Peyer's patch (tissue), 4 donors: ENCODE data around the gene STAM2. TPM values are rescaled to one million over a fixed set of nuclear protein-coding genes. Genes with fewer than 3 reads are reported as not detected.
"Not testable (repeated sequence)": the region's sequence is repeated elsewhere in the genome, so short reads cannot be mapped to it uniquely, and the experiment has no call there.

Source experiments
- DNase-seq, 3 donors: peaks; one replicate each; pipeline ENCODE4 v3.0.0-alpha.2; 2017 to 2019
- H3K27ac ChIP-seq, 4 donors: fragments of 200-600 bp; sonication (generic); one replicate each; pipeline ENCODE4 v1.5.1; 2016 to 2019
- H3K27me3 ChIP-seq, 2 donors: fragments of 200-600 bp; sonication (generic); one replicate each; pipeline ENCODE4 v1.5.1; 2019
- H3K36me3 ChIP-seq, 3 donors: fragments of 200-600 bp; sonication (generic); one replicate each; pipeline ENCODE4 v1.5.1; 2016 to 2019
- H3K4me1 ChIP-seq, 4 donors: fragments of 200-600 bp; sonication (generic); one replicate each; pipeline ENCODE4 v1.5.1; 2016 to 2019
- H3K4me3 ChIP-seq, 4 donors: fragments of 200-600 bp; sonication (generic); 1 replicate in 3 of 4; 2 replicates in 1 of 4; pipeline ENCODE4 v1.5.1; 2016 to 2019; ENCODE audit warnings: mild to moderate bottlenecking in 1 of 4
- H3K9me3 ChIP-seq, 4 donors: fragments of 200-600 bp; sonication (generic); one replicate each; pipeline ENCODE4 v1.5.1; 2016 to 2019; ENCODE audit warnings: mild to moderate bottlenecking in 1 of 4
- POLR2A ChIP-seq, 2 donors: fragments of 450-650 bp; IDR thresholded peaks; one replicate each; pipeline ENCODE4 v1.5.1; 2017; ENCODE audit warnings: antibody characterized with exemption in 2 of 2, mild to moderate bottlenecking in 2 of 2, moderate library complexity in 2 of 2
- total RNA-seq, 4 donors: library from RNA; depleted of rRNA; stranded (reverse); fragments of >200 nt; gene quantifications; one replicate each; pipeline ENCODE4 v1.1.0, GENCODE V29; 2016
- TF ChIP-seq, protein P1 (sequence below), 6 experiments: fragments of 450-650 bp in 4 of 6; fragments of 200-600 bp in 2 of 6; sonication (generic) in 1 of 6; IDR thresholded peaks; one replicate each; pipeline ENCODE4 v1.5.1; 2017 to 2019; ENCODE audit warnings: antibody characterized with exemption in 6 of 6, mild to moderate bottlenecking in 3 of 6, moderate library complexity in 1 of 6

STAM2 gene
- total RNA-seq, 4 donors from 2014 or later: 29.7 to 46.2 (median 36.8) TPM

DNA sequence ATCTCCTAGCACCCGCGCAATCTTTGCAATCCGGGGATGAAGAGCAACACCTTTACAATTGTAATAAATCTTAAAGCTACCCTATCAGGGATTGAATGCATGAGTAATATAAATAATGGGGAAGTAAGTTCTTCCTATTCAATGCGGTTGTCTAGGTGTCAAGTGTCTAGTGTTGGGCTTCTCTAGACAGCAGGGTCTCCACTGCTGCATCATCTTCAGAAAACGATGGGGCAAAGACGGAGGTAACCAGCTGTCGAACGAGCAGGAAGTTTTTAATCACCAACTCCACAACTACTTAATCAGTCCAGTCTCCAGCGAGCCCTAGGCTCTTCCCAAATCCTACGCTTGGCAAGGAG, 573 bp downstream of the STAM2 start:
- H3K4me3 ChIP-seq: peak overlapping the region; percentile 73 to 96 (median 94)
- no peak for DNase-seq
- TF ChIP-seq POLR2A (IDR thresholded peaks at IDR 0.05): no peak
- TF ChIP-seq, protein P1, sequence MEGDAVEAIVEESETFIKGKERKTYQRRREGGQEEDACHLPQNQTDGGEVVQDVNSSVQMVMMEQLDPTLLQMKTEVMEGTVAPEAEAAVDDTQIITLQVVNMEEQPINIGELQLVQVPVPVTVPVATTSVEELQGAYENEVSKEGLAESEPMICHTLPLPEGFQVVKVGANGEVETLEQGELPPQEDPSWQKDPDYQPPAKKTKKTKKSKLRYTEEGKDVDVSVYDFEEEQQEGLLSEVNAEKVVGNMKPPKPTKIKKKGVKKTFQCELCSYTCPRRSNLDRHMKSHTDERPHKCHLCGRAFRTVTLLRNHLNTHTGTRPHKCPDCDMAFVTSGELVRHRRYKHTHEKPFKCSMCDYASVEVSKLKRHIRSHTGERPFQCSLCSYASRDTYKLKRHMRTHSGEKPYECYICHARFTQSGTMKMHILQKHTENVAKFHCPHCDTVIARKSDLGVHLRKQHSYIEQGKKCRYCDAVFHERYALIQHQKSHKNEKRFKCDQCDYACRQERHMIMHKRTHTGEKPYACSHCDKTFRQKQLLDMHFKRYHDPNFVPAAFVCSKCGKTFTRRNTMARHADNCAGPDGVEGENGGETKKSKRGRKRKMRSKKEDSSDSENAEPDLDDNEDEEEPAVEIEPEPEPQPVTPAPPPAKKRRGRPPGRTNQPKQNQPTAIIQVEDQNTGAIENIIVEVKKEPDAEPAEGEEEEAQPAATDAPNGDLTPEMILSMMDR (IDR thresholded peaks at IDR 0.05): no peak
- H3K27me3 ChIP-seq: no peaks in the 10 kb centered on the region
- H3K4me1 ChIP-seq: peaks cover 0 to 27% (median 5%) of the 10 kb centered on the region in 4 donors
- H3K9me3 ChIP-seq: no peaks in the 10 kb centered on the region
- peak overlapping the region; percentile 92 to 98 (median 96) for H3K27ac ChIP-seq
- H3K36me3 ChIP-seq: no peaks in the 10 kb centered on the region

DNA sequence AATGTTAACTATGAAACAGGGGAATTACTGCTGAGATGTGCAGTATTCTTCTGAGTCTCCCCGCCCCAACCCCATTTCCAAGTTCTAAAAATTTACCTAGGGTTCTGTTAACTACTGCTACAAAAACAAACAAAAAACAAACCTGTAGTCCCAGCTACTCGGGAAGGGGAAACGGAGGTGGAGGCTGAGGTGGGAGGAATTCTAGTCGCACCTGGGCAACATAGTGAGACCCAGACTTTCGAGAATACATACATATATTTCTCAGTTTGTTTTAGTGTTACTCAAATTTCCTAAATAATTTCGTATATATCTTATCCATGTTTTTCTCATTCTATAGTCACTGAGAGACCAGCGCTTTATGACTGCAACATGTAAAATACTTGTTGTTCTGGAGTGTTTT, 989 bp downstream of the STAM2 start:
- H3K36me3 ChIP-seq: no peaks in the 10 kb centered on the region
- peak overlapping the region; percentile 92 to 98 (median 96) for H3K27ac ChIP-seq
- no peaks in the 10 kb centered on the region for H3K9me3 ChIP-seq
- no peaks in the 10 kb centered on the region for H3K27me3 ChIP-seq
- TF ChIP-seq, protein P1 (IDR thresholded peaks at IDR 0.05): no peak
- no peak for TF ChIP-seq POLR2A (IDR thresholded peaks at IDR 0.05)
- H3K4me1 ChIP-seq: peaks cover 0 to 27% (median 5%) of the 10 kb centered on the region in 4 donors
- no peak for DNase-seq
- H3K4me3 ChIP-seq: peak overlapping the region; percentile 73 to 96 (median 94)

DNA sequence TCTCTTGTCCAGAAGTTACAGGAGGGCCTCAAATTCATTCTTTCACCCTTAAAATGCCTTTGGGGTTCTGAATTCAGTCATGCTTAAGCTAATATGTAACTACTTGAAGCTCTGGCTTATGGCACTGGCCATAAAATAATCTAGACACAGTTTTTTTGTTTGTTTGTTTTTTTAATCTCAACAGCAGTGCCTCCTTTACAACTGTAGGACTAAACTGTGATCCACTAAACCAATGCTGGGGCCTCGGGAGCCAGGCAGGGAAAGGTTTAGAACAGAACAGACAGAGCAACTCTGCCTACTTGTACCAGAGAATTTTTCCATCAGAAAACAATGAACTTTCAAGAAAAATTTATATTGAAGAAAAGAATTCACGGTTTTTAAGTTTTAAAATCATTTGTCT, 1.7 kb downstream of the STAM2 start:
- TF ChIP-seq, protein P1 (IDR thresholded peaks at IDR 0.05): peak in 2 of 6 experiments; percentile 15 to 34
- no peak for TF ChIP-seq POLR2A (IDR thresholded peaks at IDR 0.05)
- no peaks in the 10 kb centered on the region for H3K9me3 ChIP-seq
- H3K4me1 ChIP-seq: peaks cover 0 to 27% (median 5%) of the 10 kb centered on the region in 4 donors
- H3K36me3 ChIP-seq: no peaks in the 10 kb centered on the region
- peak overlapping the region in 2 of 4 donors; percentile 73 to 96 for H3K4me3 ChIP-seq
- H3K27me3 ChIP-seq: no peaks in the 10 kb centered on the region
- no peak for DNase-seq
- no peak overlapping the region for H3K27ac ChIP-seq

DNA sequence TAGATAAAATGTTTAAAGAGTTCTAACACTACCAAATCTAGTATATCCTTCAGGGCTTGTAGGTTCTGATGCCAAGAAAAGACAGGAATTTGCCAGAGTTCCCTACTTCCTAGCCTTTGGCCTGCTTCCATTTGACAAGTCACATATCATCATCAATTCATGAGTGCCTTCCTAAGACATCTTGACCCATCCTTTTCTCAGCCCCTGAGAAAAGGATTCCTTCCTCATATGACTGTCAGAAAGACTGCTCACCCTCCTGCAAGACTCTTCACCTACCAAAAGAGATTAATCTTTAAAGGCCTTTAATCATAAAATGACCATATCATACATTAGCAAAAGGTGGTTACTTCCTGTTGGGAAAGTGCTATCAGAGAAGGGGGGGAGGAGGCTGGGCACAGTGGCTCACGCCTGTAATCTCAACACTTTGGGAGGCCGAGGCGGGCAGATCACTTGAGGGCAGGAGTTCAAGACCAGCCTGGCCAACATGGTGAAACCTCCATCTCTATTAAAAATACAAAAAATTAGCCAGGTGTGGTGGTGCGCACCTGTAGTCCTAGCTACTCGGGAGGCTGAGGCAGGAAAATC, 3.3 kb downstream of the STAM2 start:
- H3K27me3 ChIP-seq, H3K4me3 ChIP-seq, H3K36me3 ChIP-seq, H3K9me3 ChIP-seq: not testable (repeated sequence)
- peak overlapping the region in 3 of 4 donors; percentile 14 to 65 (median 42) for H3K27ac ChIP-seq
- peak in 1 of 3 donors; percentile 57 for DNase-seq
- peaks cover 2 to 33% (median 7%) of the 10 kb centered on the region in 4 donors for H3K4me1 ChIP-seq

DNA sequence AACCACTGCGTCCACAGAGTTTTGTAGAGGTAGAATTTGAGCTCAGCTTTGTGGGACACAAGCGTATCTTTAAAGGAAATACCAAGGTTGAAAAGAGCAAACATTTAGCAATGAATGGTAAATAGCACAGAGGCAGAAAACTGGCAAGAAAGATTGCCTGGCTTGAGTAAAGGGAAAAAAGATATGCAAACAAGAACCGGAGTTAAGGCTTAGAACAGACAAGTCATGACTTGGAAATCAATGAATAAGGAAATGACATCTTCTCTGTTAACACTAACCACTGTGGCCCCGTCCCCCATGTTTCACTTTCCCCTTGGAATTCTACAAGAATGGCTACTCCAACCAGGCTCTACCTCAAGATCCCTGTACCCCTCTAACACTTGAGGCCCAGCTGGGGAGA, 3.8 kb downstream of the STAM2 start:
- no peaks in the 10 kb centered on the region for H3K27me3 ChIP-seq
- H3K9me3 ChIP-seq: no peaks in the 10 kb centered on the region
- H3K4me3 ChIP-seq: no peak overlapping the region
- H3K4me1 ChIP-seq: peaks cover 4 to 37% (median 7%) of the 10 kb centered on the region in 4 donors
- no peaks in the 10 kb centered on the region for H3K36me3 ChIP-seq
- H3K27ac ChIP-seq: peak overlapping the region in 3 of 4 donors; percentile 14 to 65 (median 42)
- TF ChIP-seq POLR2A (IDR thresholded peaks at IDR 0.05): no peak
- TF ChIP-seq, protein P1 (IDR thresholded peaks at IDR 0.05): no peak
- DNase-seq: no peak

DNA sequence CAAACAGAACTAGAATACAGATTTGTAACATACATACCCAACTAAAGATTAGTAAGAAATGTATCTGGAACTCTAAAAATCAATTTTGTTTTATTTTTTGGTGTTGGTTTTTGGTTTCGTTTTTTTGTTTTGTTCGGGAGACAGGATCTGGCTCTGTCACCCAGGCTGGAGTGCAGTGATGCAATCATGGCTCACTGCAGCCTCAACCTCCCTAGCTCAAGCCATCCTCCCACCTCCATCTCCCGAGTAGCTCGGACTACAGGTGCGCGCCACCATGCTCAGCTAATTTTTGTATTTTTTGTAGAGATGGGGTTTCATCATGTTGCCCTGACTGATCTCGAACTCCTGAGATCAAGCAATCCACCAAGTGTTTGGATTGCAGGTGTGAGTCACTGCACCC, 6.4 kb downstream of the STAM2 start:
- peaks cover 0 to 42% (median 7%) of the 10 kb centered on the region in 4 donors for H3K4me1 ChIP-seq
- not testable (repeated sequence) for H3K4me3 ChIP-seq, H3K9me3 ChIP-seq, H3K27ac ChIP-seq, DNase-seq, H3K36me3 ChIP-seq, H3K27me3 ChIP-seq

DNA sequence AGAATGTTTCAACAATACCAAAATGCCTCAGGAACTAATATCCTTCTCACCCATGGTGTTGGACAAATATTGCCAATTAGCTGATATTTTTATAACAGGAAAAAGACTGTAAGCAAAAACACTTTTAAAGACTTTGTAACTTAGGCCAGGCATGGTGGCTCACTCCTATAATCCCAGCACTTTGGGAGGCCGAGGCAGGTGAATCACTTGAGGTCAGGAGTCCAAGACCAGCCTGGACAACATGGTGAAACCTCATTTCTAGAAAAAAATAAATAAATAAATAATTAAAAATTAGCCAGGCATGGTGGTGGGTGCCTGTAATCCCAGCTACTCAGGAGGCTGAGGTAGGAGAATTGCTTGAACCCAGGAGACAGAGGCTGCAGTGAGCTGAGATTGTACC, 8.1 kb downstream of the STAM2 start:
- not testable (repeated sequence) for H3K27me3 ChIP-seq, H3K9me3 ChIP-seq, H3K27ac ChIP-seq, H3K4me3 ChIP-seq, H3K36me3 ChIP-seq
- peaks cover 0 to 29% (median 7%) of the 10 kb centered on the region in 4 donors for H3K4me1 ChIP-seq
- DNase-seq: peak in 1 of 3 donors; percentile 50
